Natural killer cell (primary cell): Measurements from ENCODE around the gene ZBTB17. TPM values are rescaled to one million over a fixed set of nuclear protein-coding genes. Genes with fewer than 3 reads are reported as not detected.

ENCODE experiments used
- ATAC-seq, 3 donors: fragments of 150-1000 bp in 2 of 3; fragments of 200-7000 bp in 1 of 3; cut with Tn5 transposase; 1 replicate in 1 of 3; 2 replicates in 2 of 3; pipeline ENCODE4 v1.10.0; 2021; ENCODE audit warnings: mild to moderate bottlenecking in 2 of 3, moderate library complexity in 2 of 3
- DNase-seq, 2 donors: peaks; one replicate each; pipeline versions ENCODE4 v3.0.0 to v3.0.0-alpha.2; 2013 to 2021; ENCODE audit warnings: mixed read lengths in 1 of 2
- H3K27ac ChIP-seq: one replicate; pipeline ENCODE4 v1.5.1; 2013; ENCODE audit warnings: mild to moderate bottlenecking, low read length
- H3K27me3 ChIP-seq: one replicate; pipeline ENCODE4 v1.6.1; 2013; ENCODE audit warnings: low read length; ENCODE audit not compliant: control insufficient read depth, insufficient read depth
- H3K36me3 ChIP-seq: one replicate; pipeline ENCODE4 v1.6.1; 2013; ENCODE audit warnings: low read length; ENCODE audit not compliant: control insufficient read depth, insufficient read depth
- H3K4me1 ChIP-seq: one replicate; pipeline ENCODE4 v1.6.1; 2013; ENCODE audit warnings: low read length; ENCODE audit not compliant: control insufficient read depth, insufficient read depth
- H3K4me3 ChIP-seq: one replicate; pipeline ENCODE4 v1.5.1; 2013; ENCODE audit warnings: low read length
- H3K9me3 ChIP-seq: one replicate; pipeline ENCODE4 v1.6.1; 2013; ENCODE audit warnings: low read length; ENCODE audit not compliant: control insufficient read depth, insufficient read depth
- H3K27ac Mint-ChIP-seq, 2 donors: one replicate each; pipeline ENCODE4 v1.8.0; 2022; ENCODE audit warnings: mild to moderate bottlenecking in 2 of 2, mixed read lengths in 2 of 2, moderate library complexity in 1 of 2
- H3K27me3 Mint-ChIP-seq, 2 donors: one replicate each; pipeline ENCODE4 v1.8.0; 2022; ENCODE audit warnings: low read depth in 2 of 2, mixed read lengths in 2 of 2
- H3K36me3 Mint-ChIP-seq: one replicate; pipeline ENCODE4 v1.8.0; 2022; ENCODE audit warnings: mixed read lengths
- H3K4me1 Mint-ChIP-seq, 2 donors: one replicate each; pipeline ENCODE4 v1.8.0; 2022; ENCODE audit warnings: mixed read lengths in 2 of 2
- H3K4me3 Mint-ChIP-seq: one replicate; pipeline ENCODE4 v1.8.0; 2022; ENCODE audit warnings: mild to moderate bottlenecking, moderate library complexity, mixed read lengths
- H3K9me3 Mint-ChIP-seq, 2 donors: one replicate each; pipeline ENCODE4 v1.8.0; 2022; ENCODE audit warnings: mixed read lengths in 2 of 2
- WGBS: methylation state at CpG from one replicate; pipeline ENCODE4 v1.1.7; 2013; ENCODE audit warnings: missing lambda C conversion rate; ENCODE audit not compliant: insufficient coverage; 5-methylcytosine and 5-hydroxymethylcytosine counted together
- intact Hi-C: fragments of 100-400 bp; cut with micrococcal nuclease; formaldehyde crosslinking; loops from one replicate; pipeline ENCODE4 v1.14.2; 2022
- total RNA-seq, 4 donors: library from RNA; stranded (reverse); fragments of 120-200 nt in 1 of 4; gene quantifications; one replicate each; pipeline versions ENCODE4 v1.2.3 to v1.2.4, GENCODE V29; 2013 to 2022
- TF ChIP-seq, protein P1 (sequence below): fragments of 200-600 bp; IDR thresholded peaks from one replicate; pipeline ENCODE4 v1.8.0; 2022; ENCODE audit warnings: antibody characterized with exemption

ZBTB17 gene
- total RNA-seq, 3 donors from 2014 or later (not counting 1 experiment from before 2014, with no cell fraction given): 86.0 to 100 (median 86.9) TPM

DNA sequence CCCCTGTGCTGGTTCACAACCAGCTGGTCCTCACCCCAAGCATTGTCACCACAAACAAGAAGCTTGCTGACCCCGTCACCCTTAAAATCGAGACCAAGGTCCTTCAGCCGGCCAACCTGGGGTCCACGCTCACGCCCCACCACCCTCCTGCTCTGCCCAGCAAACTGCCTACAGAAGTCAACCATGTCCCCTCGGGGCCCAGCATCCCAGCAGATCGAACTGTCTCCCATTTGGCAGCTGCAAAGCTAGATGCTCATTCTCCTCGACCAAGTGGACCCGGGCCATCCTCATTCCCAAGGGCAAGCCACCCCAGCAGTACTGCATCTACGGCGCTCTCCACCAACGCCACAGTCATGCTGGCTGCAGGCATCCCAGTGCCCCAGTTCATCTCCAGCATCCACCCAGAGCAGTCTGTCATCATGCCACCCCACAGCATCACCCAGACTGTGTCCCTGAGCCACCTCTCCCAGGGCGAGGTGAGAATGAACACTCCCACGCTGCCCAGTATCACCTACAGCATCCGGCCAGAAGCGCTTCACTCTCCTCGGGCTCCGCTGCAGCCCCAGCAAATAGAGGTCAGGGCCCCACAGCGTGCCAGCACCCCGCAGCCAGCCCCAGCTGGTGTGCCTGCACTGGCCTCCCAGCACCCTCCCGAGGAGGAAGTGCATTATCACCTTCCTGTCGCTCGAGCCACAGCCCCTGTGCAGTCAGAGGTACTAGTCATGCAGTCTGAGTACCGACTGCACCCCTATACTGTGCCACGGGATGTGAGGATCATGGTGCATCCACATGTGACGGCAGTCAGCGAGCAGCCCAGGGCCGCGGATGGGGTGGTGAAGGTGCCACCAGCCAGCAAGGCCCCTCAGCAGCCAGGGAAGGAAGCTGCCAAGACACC is 40.6 kb downstream of the ZBTB17 start:
- ATAC-seq (no peak), DNase-seq (no peak)
- no peaks in the 10 kb centered on the region for H3K9me3 ChIP-seq
- peaks cover 88% of the 10 kb centered on the region for H3K36me3 ChIP-seq
- 95% methylated on average over 29 of the region's 29 CpGs for WGBS
- H3K27me3 ChIP-seq: no peaks in the 10 kb centered on the region
- H3K4me3 Mint-ChIP-seq: no peak overlapping the region
- no peak overlapping the region for H3K4me3 ChIP-seq
- H3K36me3 Mint-ChIP-seq: peaks cover 18% of the 10 kb centered on the region
- peak overlapping the region in 1 of 2 donors; percentile 29 for H3K27ac Mint-ChIP-seq
- H3K27me3 Mint-ChIP-seq: no peaks in the 10 kb centered on the region
- intact Hi-C loops: no loop called here
- H3K4me1 ChIP-seq: no peaks in the 10 kb centered on the region
- peaks cover 0 to 9% of the 10 kb centered on the region in 2 donors for H3K4me1 Mint-ChIP-seq
- no peak overlapping the region for H3K27ac ChIP-seq
- no peaks in the 10 kb centered on the region for H3K9me3 Mint-ChIP-seq
- TF ChIP-seq, protein P1, sequence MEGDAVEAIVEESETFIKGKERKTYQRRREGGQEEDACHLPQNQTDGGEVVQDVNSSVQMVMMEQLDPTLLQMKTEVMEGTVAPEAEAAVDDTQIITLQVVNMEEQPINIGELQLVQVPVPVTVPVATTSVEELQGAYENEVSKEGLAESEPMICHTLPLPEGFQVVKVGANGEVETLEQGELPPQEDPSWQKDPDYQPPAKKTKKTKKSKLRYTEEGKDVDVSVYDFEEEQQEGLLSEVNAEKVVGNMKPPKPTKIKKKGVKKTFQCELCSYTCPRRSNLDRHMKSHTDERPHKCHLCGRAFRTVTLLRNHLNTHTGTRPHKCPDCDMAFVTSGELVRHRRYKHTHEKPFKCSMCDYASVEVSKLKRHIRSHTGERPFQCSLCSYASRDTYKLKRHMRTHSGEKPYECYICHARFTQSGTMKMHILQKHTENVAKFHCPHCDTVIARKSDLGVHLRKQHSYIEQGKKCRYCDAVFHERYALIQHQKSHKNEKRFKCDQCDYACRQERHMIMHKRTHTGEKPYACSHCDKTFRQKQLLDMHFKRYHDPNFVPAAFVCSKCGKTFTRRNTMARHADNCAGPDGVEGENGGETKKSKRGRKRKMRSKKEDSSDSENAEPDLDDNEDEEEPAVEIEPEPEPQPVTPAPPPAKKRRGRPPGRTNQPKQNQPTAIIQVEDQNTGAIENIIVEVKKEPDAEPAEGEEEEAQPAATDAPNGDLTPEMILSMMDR: no peak

DNA sequence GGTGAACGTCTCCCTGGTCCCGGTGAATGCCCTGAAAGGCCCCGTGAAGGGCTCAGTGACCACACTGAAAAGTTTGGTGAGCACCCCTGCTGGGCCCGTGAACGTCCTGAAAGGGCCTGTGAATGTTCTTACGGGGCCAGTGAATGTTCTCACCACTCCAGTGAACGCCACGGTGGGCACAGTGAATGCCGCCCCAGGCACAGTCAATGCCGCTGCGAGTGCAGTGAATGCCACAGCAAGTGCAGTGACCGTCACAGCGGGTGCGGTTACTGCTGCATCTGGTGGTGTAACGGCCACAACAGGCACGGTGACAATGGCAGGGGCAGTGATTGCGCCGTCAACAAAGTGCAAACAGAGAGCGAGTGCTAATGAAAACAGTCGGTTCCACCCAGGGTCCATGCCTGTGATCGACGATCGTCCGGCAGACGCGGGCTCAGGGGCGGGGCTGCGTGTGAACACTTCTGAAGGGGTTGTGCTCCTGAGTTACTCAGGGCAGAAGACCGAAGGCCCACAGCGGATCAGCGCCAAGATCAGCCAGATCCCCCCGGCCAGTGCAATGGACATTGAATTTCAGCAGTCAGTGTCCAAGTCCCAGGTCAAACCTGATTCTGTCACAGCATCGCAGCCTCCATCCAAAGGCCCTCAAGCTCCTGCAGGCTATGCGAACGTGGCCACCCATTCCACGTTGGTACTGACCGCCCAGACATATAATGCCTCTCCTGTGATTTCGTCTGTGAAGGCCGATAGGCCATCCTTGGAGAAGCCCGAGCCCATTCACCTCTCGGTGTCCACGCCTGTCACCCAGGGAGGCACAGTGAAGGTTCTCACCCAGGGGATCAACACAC is 41.5 kb downstream of the ZBTB17 start:
- H3K27ac Mint-ChIP-seq: peak overlapping the region in 1 of 2 donors; percentile 29
- DNase-seq: no peak
- no peaks in the 10 kb centered on the region for H3K27me3 ChIP-seq
- H3K9me3 Mint-ChIP-seq: no peaks in the 10 kb centered on the region
- H3K4me1 ChIP-seq: no peaks in the 10 kb centered on the region
- intact Hi-C loops: no loop called here
- H3K4me3 Mint-ChIP-seq: no peak overlapping the region
- no peaks in the 10 kb centered on the region for H3K27me3 Mint-ChIP-seq
- H3K9me3 ChIP-seq: no peaks in the 10 kb centered on the region
- no peak for ATAC-seq
- TF ChIP-seq, protein P1: no peak
- H3K27ac ChIP-seq: no peak overlapping the region
- peaks cover 27% of the 10 kb centered on the region for H3K36me3 Mint-ChIP-seq
- H3K4me3 ChIP-seq: no peak overlapping the region
- peaks cover 0 to 9% of the 10 kb centered on the region in 2 donors for H3K4me1 Mint-ChIP-seq
- WGBS: 97% methylated on average over 42 of the region's 42 CpGs
- peaks cover 90% of the 10 kb centered on the region for H3K36me3 ChIP-seq

- intact Hi-C loops: no loop called here
- Histone ChIP-seq H3K4me3 (no peak overlapping the region), H3K27ac (no peak overlapping the region), H3K36me3 (peaks cover 90% of the 10 kb centered on the region), H3K9me3 (no peaks in the 10 kb centered on the region), H3K4me1 (no peaks in the 10 kb centered on the region), H3K27me3 (no peaks in the 10 kb centered on the region)
- TF ChIP-seq, protein P1: no peak
- no peaks in the 10 kb centered on the region for H3K27me3 Mint-ChIP-seq
- no peak overlapping the region for H3K27ac Mint-ChIP-seq
- peaks cover 0 to 4% of the 10 kb centered on the region in 2 donors for H3K4me1 Mint-ChIP-seq
- peaks cover 34% of the 10 kb centered on the region for H3K36me3 Mint-ChIP-seq
- WGBS: 94% methylated on average over 5 of the region's 5 CpGs
- ATAC-seq: no peak
- H3K4me3 Mint-ChIP-seq: no peak overlapping the region
- DNase-seq: no peak
- H3K9me3 Mint-ChIP-seq: no peaks in the 10 kb centered on the region
Measured at GRCh38 chr1:15933684-15934083, 42.2 kb downstream of the ZBTB17 start.
